SK-N-SH (cell line): ENCODE measurements around the gene PARD3B. TPM values are rescaled to one million over a fixed set of nuclear protein-coding genes. Genes with fewer than 3 reads are reported as not detected.
A peak's percentile ranks its signal among the peaks of the same experiment; 100 is the strongest.

Experiments
- CTCF ChIA-PET: fragments of 300-600, 350-600 bp; formaldehyde crosslinking; extraction: SDS; loops from one replicate; lab custom pipeline; 2021; lab: Yijun Ruan, JAX
- POLR2A ChIA-PET: fragments of 350-600 bp; sonication (Branson Sonifier 250); formaldehyde crosslinking; extraction: SDS; loops from one replicate; lab custom pipeline; 2020; ENCODE audit warnings: antibody characterized with exemption, inconsistent platforms; lab: Yijun Ruan, JAX
- DNase-seq: peaks from one replicate; pipeline ENCODE4 v3.0.0; 2012
- H2AFZ ChIP-seq: fragments of 200-600 bp; sonication (generic); 2 replicates; pipeline ENCODE4 v1.8.1; 2016; ENCODE audit warnings: antibody characterized with exemption, mild to moderate bottlenecking, low read depth
- H3F3A ChIP-seq: fragments of 200-600 bp; sonication (generic); replicated peaks from 2 replicates; pipeline ENCODE3; 2016; ENCODE audit warnings: antibody characterized with exemption, mild to moderate bottlenecking; ENCODE audit not compliant: insufficient read depth
- H3K27ac ChIP-seq, 2 experiments: fragments of 200-500 bp in 1 of 2; fragments of 200-600 bp in 1 of 2; sonication (Bioruptor generic) in 1 of 2; sonication (generic), shearing (Covaris generic) in 1 of 2; 2 replicates each; pipeline versions ENCODE4 v1.5.1 to v1.6.1; 2014 to 2016; ENCODE audit warnings: low read depth in 2 of 2, inconsistent platforms in 1 of 2, low read length in 1 of 2, mild to moderate bottlenecking in 1 of 2, mixed read lengths in 1 of 2
- H3K27me3 ChIP-seq: fragments of 200-600 bp; sonication (generic), shearing (Covaris generic); 2 replicates; pipeline ENCODE4 v1.6.1; 2016; ENCODE audit warnings: mixed run types; ENCODE audit not compliant: insufficient read depth
- H3K36me3 ChIP-seq, 2 experiments: fragments of 200-500 bp in 1 of 2; fragments of 200-600 bp in 1 of 2; sonication (Bioruptor generic) in 1 of 2; sonication (generic) in 1 of 2; replicated peaks in 1 of 2; 2 replicates each; pipeline versions ENCODE3 to v1.5.1; 2014 to 2016; ENCODE audit warnings: low read length in 1 of 2, mild to moderate bottlenecking in 1 of 2; ENCODE audit not compliant: insufficient read depth in 2 of 2, control insufficient read depth in 1 of 2
- H3K4me1 ChIP-seq, 2 experiments: fragments of 200-500 bp in 1 of 2; fragments of 200-600 bp in 1 of 2; sonication (Bioruptor generic) in 1 of 2; sonication (generic), shearing (Covaris generic) in 1 of 2; 2 replicates each; pipeline versions ENCODE4 v1.5.1 to v1.6.1; 2014 to 2016; ENCODE audit warnings: low read depth in 1 of 2, low read length in 1 of 2, mixed run types in 1 of 2; ENCODE audit not compliant: insufficient read depth in 2 of 2, control insufficient read depth in 1 of 2
- H3K4me2 ChIP-seq: fragments of 200-600 bp; sonication (generic), shearing (Covaris generic); 2 replicates; pipeline ENCODE4 v1.6.1; 2017; ENCODE audit warnings: mixed run types
- H3K4me3 ChIP-seq, 2 experiments: fragments of 200-500 bp in 1 of 2; fragments of 200-600 bp in 1 of 2; sonication (Bioruptor generic) in 1 of 2; sonication (generic), shearing (Covaris generic) in 1 of 2; 2 replicates each; pipeline versions ENCODE4 v1.5.1 to v1.8.1; 2014 to 2016; ENCODE audit warnings: low read depth in 2 of 2, inconsistent platforms in 1 of 2, low read length in 1 of 2, mild to moderate bottlenecking in 1 of 2, mixed read lengths in 1 of 2, moderate library complexity in 1 of 2
- H3K79me2 ChIP-seq: fragments of 200-600 bp; sonication (generic); 2 replicates; pipeline ENCODE4 v1.8.1; 2017; ENCODE audit warnings: mild to moderate bottlenecking; ENCODE audit not compliant: insufficient read depth
- H3K9ac ChIP-seq: fragments of 200-600 bp; sonication (generic); 2 replicates; pipeline ENCODE4 v1.6.1; 2017; ENCODE audit warnings: mixed run types
- H3K9me2 ChIP-seq: fragments of 200-600 bp; sonication (generic); 2 replicates; pipeline ENCODE4 v1.6.1; 2017; ENCODE audit warnings: mixed run types
- H3K9me3 ChIP-seq: fragments of 200-600 bp; sonication (generic); 2 replicates; pipeline ENCODE4 v1.6.1; 2017; ENCODE audit warnings: mixed run types, mild to moderate bottlenecking, moderate library complexity
- H4K20me1 ChIP-seq: fragments of 200-600 bp; sonication (generic); 2 replicates; pipeline ENCODE4 v1.6.1; 2017; ENCODE audit warnings: mild to moderate bottlenecking, mixed run types; ENCODE audit not compliant: insufficient read depth
- EP300 ChIP-seq, 2 experiments: IDR thresholded peaks; 2 replicates each; pipeline versions ENCODE4 v1.4.0 to v1.6.1; 2012; ENCODE audit warnings: borderline replicate concordance in 1 of 2, low read depth in 1 of 2, low read length in 1 of 2
- FOXJ3 ChIP-seq: sonication (generic); formaldehyde crosslinking; IDR thresholded peaks from 2 replicates; pipeline ENCODE4 v1.5.1; 2020; ENCODE audit warnings: mild to moderate bottlenecking, missing genetic modification reagents
- FOXM1 ChIP-seq: IDR thresholded peaks from 2 replicates; pipeline ENCODE4 v1.4.0; 2012; ENCODE audit warnings: low read depth, mild to moderate bottlenecking
- GABPA ChIP-seq: IDR thresholded peaks from 2 replicates; pipeline ENCODE4 v1.4.0; 2012; ENCODE audit warnings: low read depth, mild to moderate bottlenecking
- GATA2 ChIP-seq: sonication (generic); formaldehyde crosslinking; IDR thresholded peaks from 2 replicates; pipeline ENCODE4 v1.5.0; 2020; ENCODE audit warnings: mild to moderate bottlenecking, missing genetic modification reagents
- IRF3 ChIP-seq: fragments of 150-350 bp; IDR thresholded peaks from 2 replicates; pipeline ENCODE4 v1.6.1; 2016; ENCODE audit warnings: mild to moderate bottlenecking, low read depth, low read length
- MEF2A ChIP-seq: IDR thresholded peaks from 2 replicates; pipeline ENCODE4 v1.4.0; 2012; ENCODE audit warnings: low read depth, borderline replicate concordance
- NFIC ChIP-seq: IDR thresholded peaks from 2 replicates; pipeline ENCODE4 v1.4.0; 2012; ENCODE audit warnings: borderline replicate concordance
- NRF1 ChIP-seq: IDR thresholded peaks from 2 replicates; pipeline ENCODE4 v1.6.1; 2012; ENCODE audit warnings: low read depth, mild to moderate bottlenecking, low read length
- RAD21 ChIP-seq: IDR thresholded peaks from 2 replicates; pipeline ENCODE4 v1.6.1; 2012; ENCODE audit warnings: mild to moderate bottlenecking, low read length
- REST ChIP-seq: IDR thresholded peaks from 2 replicates; pipeline ENCODE4 v1.6.1; 2012; ENCODE audit warnings: mild to moderate bottlenecking, low read depth, low read length, moderate library complexity
- RXRA ChIP-seq: IDR thresholded peaks from 2 replicates; pipeline ENCODE4 v1.4.0; 2012; ENCODE audit warnings: low read depth, mild to moderate bottlenecking, borderline replicate concordance
- TAF1 ChIP-seq: IDR thresholded peaks from 2 replicates; pipeline ENCODE4 v1.6.1; 2012; ENCODE audit warnings: low read depth, mild to moderate bottlenecking, low read length, moderate library complexity, borderline replicate concordance
- TCF12 ChIP-seq: IDR thresholded peaks from 2 replicates; pipeline ENCODE4 v1.4.0; 2012
- TEAD4 ChIP-seq: IDR thresholded peaks from 2 replicates; pipeline ENCODE4 v1.4.0; 2012; ENCODE audit warnings: mild to moderate bottlenecking, borderline replicate concordance; ENCODE audit not compliant: insufficient read depth
- WGBS: methylation state at CpG from one replicate; pipeline ENCODE4 v1.1.6; 2017; ENCODE audit warnings: low lambda C conversion rate; 5-methylcytosine and 5-hydroxymethylcytosine counted together
- polyA plus RNA-seq, 3 experiments: library from polyadenylated mRNA; depleted of rRNA; stranded (reverse); fragments of >200 nt; gene quantifications; 2 replicates each; pipeline ENCODE4 v1.2.3, GENCODE V29; 2012
- TF ChIP-seq, protein P1 (sequence below): fragments of 200-600 bp; sonication (generic); IDR thresholded peaks from 2 replicates; pipeline ENCODE4 v1.6.1; 2017; ENCODE audit warnings: antibody characterized with exemption, mild to moderate bottlenecking, moderate library complexity

PARD3B gene
- polyA plus RNA-seq, 1 of the 3 experiments (the other 2 are of a cell fraction), result 0.87 TPM

GRCh38 chr2:205069928-205070327 is 524.7 kb downstream of the PARD3B start (continued):
- no peak for TF ChIP-seq FOXJ3
- TF ChIP-seq RAD21, result no peak
- TF ChIP-seq IRF3, result no peak
- no peak for TF ChIP-seq TAF1
- no peak for TF ChIP-seq NFIC
- no peak for TF ChIP-seq RXRA
- TF ChIP-seq EP300 (IDR thresholded peaks at IDR 0.05; ENCODE audit: borderline replicate concordance in 1 of 2, low read depth in 1 of 2, low read length in 1 of 2), result no peak
- TF ChIP-seq GABPA, result no peak
- no peak for TF ChIP-seq FOXM1

DNA sequence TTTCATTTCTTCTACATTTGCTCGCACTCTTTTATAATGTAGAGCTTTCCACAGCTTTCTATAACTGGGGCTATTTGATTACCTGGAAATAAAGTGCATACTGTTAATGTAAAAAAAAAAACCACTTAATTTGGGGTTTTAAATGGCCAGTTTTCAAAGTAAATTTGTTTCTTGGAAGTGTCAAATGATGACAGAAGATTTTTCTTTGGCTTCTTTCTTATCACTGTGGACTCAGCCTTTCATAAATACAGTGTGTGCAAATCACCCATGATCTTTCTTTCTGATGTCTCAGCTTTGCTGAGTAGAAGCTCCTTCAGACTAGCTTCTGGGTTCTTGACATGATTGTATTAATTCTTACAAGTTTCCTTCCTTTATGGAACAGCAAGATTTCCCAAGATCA is 525.6 kb downstream of the PARD3B start:
- H3K79me2 ChIP-seq, result no peaks in the 10 kb centered on the region
- ChIA-PET POLR2A (no interaction called here), CTCF (interaction anchor here (1.2 kb wide), 1 partner anchor 605 kb away, joined by 3 read pairs; no protein-coding TSS in a partner anchor)
- H3K4me2 ChIP-seq, result no peak overlapping the region
- no peaks in the 10 kb centered on the region for H3K9me3 ChIP-seq
- no peak overlapping the region; a peak in 1 of 4 replicates for H3K27ac ChIP-seq
- no peaks in the 10 kb centered on the region for H4K20me1 ChIP-seq
- 92% methylated on average over 1 of the region's 1 CpG for WGBS
- no peak overlapping the region for H3K4me3 ChIP-seq
- H3K9me2 ChIP-seq, result no peaks in the 10 kb centered on the region
- H3K36me3 ChIP-seq, result no peaks in the 10 kb centered on the region
- no peak for TF ChIP-seq TEAD4
- TF ChIP-seq NRF1, result no peak
- H3K9ac ChIP-seq, result no peak overlapping the region
- no peaks in the 10 kb centered on the region for H3F3A ChIP-seq
- no peak for DNase-seq
- H2AFZ ChIP-seq, result no peak overlapping the region
- peaks cover 0 to 21% of the 10 kb centered on the region in 2 experiments; a peak in 2 of 4 replicates for H3K4me1 ChIP-seq
- no peaks in the 10 kb centered on the region for H3K27me3 ChIP-seq

GRCh38 chr2:205073433-205074020 is 528.3 kb downstream of the PARD3B start:
- Histone ChIP-seq H3K27ac (peak overlapping the region in 1 of 2 experiments; percentile 94; a peak in 2 of 4 replicates), H3K9me3 (no peaks in the 10 kb centered on the region), H3K4me2 (no peak overlapping the region), H3K36me3 (no peaks in the 10 kb centered on the region), H3K4me1 (peaks cover 0 to 17% of the 10 kb centered on the region in 2 experiments; a peak in 2 of 4 replicates), H3K27me3 (no peaks in the 10 kb centered on the region), H3K4me3 (no peak overlapping the region), H3K79me2 (no peaks in the 10 kb centered on the region), H3K9ac (no peak overlapping the region), H2AFZ (no peak overlapping the region), H4K20me1 (no peaks in the 10 kb centered on the region), H3F3A (no peaks in the 10 kb centered on the region), H3K9me2 (no peaks in the 10 kb centered on the region)
- CTCF ChIA-PET, result interaction anchor here (1.3 to 2.2 kb wide), 4 partner anchors 9 to 853 kb away, joined by 3 to 7 read pairs (median 4); no protein-coding TSS in a partner anchor
- POLR2A ChIA-PET, result no interaction called here
- TF ChIP-seq REST, result no peak
- TF ChIP-seq, protein P1, sequence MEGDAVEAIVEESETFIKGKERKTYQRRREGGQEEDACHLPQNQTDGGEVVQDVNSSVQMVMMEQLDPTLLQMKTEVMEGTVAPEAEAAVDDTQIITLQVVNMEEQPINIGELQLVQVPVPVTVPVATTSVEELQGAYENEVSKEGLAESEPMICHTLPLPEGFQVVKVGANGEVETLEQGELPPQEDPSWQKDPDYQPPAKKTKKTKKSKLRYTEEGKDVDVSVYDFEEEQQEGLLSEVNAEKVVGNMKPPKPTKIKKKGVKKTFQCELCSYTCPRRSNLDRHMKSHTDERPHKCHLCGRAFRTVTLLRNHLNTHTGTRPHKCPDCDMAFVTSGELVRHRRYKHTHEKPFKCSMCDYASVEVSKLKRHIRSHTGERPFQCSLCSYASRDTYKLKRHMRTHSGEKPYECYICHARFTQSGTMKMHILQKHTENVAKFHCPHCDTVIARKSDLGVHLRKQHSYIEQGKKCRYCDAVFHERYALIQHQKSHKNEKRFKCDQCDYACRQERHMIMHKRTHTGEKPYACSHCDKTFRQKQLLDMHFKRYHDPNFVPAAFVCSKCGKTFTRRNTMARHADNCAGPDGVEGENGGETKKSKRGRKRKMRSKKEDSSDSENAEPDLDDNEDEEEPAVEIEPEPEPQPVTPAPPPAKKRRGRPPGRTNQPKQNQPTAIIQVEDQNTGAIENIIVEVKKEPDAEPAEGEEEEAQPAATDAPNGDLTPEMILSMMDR, result no peak
- peak; percentile 55 for TF ChIP-seq GATA2
- TF ChIP-seq TCF12, result peak; percentile 6; the same call in 1 of the 2 replicates
- no peak for TF ChIP-seq MEF2A
- TF ChIP-seq FOXM1, result no peak
- TF ChIP-seq FOXJ3, result no peak
- no peak for TF ChIP-seq NRF1
- peak in 1 of 2 experiments; percentile 53; a peak in 1 of 4 replicates for TF ChIP-seq EP300 (IDR thresholded peaks at IDR 0.05; ENCODE audit: borderline replicate concordance in 1 of 2, low read depth in 1 of 2, low read length in 1 of 2)
- no peak for TF ChIP-seq IRF3
- no peak for DNase-seq
- WGBS, result 46% methylated on average over 2 of the region's 2 CpGs
